NT2/D1 (cell line): ENCODE measurements around the gene GPR62.

Experiments
- DNase-seq: peaks from one replicate; pipeline ENCODE4 v3.0.0-alpha.2; 2011; ENCODE audit warnings: low read depth, low spot score
- H3K27me3 ChIP-seq: 2 replicates; pipeline ENCODE4 v1.6.0; 2011; ENCODE audit warnings: mild to moderate bottlenecking; ENCODE audit not compliant: insufficient read length, insufficient read depth
- H3K36me3 ChIP-seq: 2 replicates; pipeline ENCODE4 v1.6.1; 2011; ENCODE audit warnings: mild to moderate bottlenecking, low read length, mixed read lengths; ENCODE audit not compliant: insufficient read depth, insufficient read length
- H3K4me1 ChIP-seq: 2 replicates; pipeline ENCODE4 v1.5.1; 2011; ENCODE audit not compliant: insufficient read depth, insufficient read length
- H3K4me3 ChIP-seq: 2 replicates; pipeline ENCODE4 v1.5.1; 2011; ENCODE audit warnings: low read depth; ENCODE audit not compliant: insufficient read length
- H3K9ac ChIP-seq: 2 replicates; pipeline ENCODE4 v1.6.0; 2011; ENCODE audit warnings: low read depth; ENCODE audit not compliant: insufficient read length
- H3K9me3 ChIP-seq: 2 replicates; pipeline ENCODE4 v1.5.1; 2011; ENCODE audit warnings: mild to moderate bottlenecking, low read length; ENCODE audit not compliant: insufficient read depth
- SUZ12 ChIP-seq: IDR thresholded peaks from 2 replicates; pipeline ENCODE4 v1.6.1; 2011; ENCODE audit not compliant: insufficient read length, insufficient read depth; ENCODE audit errors: extremely low read depth
- YY1 ChIP-seq: IDR thresholded peaks from 2 replicates; pipeline ENCODE4 v1.6.1; 2011; ENCODE audit not compliant: insufficient read length, insufficient read depth
- ZNF274 ChIP-seq: IDR thresholded peaks from 2 replicates; pipeline ENCODE4 v1.6.1; 2011; ENCODE audit warnings: mild to moderate bottlenecking, low read depth, low read length

GPR62 gene

DNA sequence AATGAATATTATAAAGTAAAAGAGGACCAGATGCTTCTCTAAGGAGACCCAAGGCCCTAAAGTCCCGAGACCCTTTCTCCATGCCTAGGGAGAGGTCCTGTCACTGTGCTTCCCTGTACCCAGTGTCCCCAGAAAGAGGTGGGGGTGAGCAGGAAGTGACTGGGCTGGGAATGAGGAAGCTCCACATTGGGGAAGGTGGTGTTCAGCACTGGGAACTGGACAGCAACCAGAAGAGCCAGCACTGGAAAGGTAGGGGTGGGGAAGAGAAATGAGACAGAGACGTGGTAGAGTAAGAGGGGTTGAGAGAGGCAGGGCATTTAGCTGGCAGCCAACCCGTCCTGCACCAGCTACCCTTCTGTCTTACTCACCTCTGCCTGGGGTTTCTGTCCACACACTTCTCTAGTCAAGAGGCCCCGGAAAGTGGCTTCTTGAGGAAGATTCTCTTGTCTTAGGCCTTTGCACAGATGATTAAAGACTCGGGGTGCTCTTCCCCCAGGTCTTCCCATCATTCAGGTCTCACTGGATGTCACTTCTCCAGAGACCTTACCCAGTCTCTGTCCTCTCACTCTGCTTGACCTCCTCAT lies 25.7 kb upstream of the GPR62 start:
- no peak for DNase-seq
- Histone ChIP-seq H3K4me3 (no peak overlapping the region), H3K4me1 (no peaks in the 10 kb centered on the region), H3K27me3 (no peaks in the 10 kb centered on the region), H3K36me3 (peaks cover 48% of the 10 kb centered on the region), H3K9me3 (no peaks in the 10 kb centered on the region), H3K9ac (no peak overlapping the region)
- TF ChIP-seq ZNF274 (no peak), YY1 (no peak)

GRCh38 chr3:51930439-51930838 lies 24.7 kb upstream of the GPR62 start:
- H3K36me3 ChIP-seq = peaks cover 57% of the 10 kb centered on the region

DNA sequence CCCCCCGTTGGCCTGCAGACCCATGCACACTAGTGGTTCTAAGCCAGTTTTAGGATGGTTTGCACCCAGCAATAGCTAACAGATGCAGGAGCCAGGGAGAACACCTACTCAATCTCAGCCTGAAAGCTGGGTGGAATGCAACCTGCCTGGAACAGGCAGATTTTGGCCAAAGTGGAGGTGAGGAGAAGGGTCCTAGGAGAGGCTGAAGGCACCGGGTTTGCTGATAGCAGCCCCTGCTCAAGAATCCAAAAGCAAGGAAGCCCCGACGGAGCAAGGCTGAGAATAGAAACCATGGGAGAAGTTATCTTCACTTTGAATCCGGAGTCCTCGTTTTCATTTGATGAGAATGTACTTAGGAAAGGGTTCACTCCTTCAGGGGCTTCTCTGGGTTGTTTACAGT lies 23.4 kb upstream of the GPR62 start:
- Histone ChIP-seq H3K36me3 (peaks cover 70% of the 10 kb centered on the region), H3K27me3 (no peaks in the 10 kb centered on the region), H3K9ac (no peak overlapping the region), H3K4me3 (no peak overlapping the region), H3K4me1 (no peaks in the 10 kb centered on the region), H3K9me3 (no peaks in the 10 kb centered on the region)
- TF ChIP-seq YY1 = no peak
- TF ChIP-seq ZNF274 = no peak
- no peak for TF ChIP-seq SUZ12
- DNase-seq = no peak

More at GRCh38 chr3:51930439-51930838, 24.7 kb upstream of the GPR62 start:
- no peaks in the 10 kb centered on the region for H3K27me3 ChIP-seq
- DNase-seq = no peak
- no peaks in the 10 kb centered on the region for H3K4me1 ChIP-seq
- no peak overlapping the region for H3K9ac ChIP-seq
- H3K4me3 ChIP-seq = no peak overlapping the region
- TF ChIP-seq SUZ12 = no peak
- TF ChIP-seq YY1 = no peak
- no peak for TF ChIP-seq ZNF274
- no peaks in the 10 kb centered on the region for H3K9me3 ChIP-seq

- no peak for DNase-seq
- Histone ChIP-seq H3K9ac (no peak overlapping the region), H3K27me3 (no peaks in the 10 kb centered on the region), H3K4me1 (no peaks in the 10 kb centered on the region), H3K36me3 (peaks cover 80% of the 10 kb centered on the region), H3K4me3 (no peak overlapping the region), H3K9me3 (no peaks in the 10 kb centered on the region)
- no peak for TF ChIP-seq ZNF274
- TF ChIP-seq SUZ12 = no peak
- no peak for TF ChIP-seq YY1
Measured at GRCh38 chr3:51932471-51933370, 22.5 kb upstream of the GPR62 start.

DNA sequence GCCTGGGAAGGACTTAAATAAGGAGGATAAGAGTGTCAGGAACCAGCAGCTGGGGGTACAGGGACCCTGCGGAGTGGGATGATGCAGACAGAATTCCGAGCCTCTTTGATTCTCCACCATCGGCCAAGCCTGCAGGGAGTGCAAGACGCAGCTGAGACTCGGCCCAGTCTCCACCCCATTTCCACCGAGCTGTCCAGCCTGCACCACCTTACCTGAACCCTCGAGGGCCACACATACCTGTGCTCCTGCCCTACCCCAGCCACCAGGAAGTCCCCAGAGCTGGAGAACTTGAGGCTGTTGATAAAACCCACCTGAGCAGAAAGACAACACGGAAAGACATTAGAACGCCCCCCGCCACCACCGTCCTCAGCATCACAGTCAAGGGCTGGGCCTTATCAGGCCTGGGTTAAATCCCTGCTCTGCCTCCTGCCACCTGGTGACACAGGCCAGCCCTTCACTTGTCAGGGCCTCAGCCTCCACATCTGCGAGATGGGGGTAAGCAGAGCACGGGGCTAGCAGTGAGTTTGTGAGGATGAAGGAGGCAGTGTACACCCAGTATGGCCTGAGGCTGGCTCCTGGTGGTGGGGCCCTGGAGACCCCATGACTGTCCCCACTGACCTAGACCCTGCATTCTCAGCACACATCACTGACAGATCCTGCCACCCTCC lies 21.6 kb upstream of the GPR62 start:
- TF ChIP-seq YY1 (no peak), ZNF274 (no peak), SUZ12 (no peak)
- Histone ChIP-seq H3K36me3 (peaks cover 88% of the 10 kb centered on the region), H3K9ac (no peak overlapping the region), H3K9me3 (no peaks in the 10 kb centered on the region), H3K4me3 (no peak overlapping the region), H3K27me3 (no peaks in the 10 kb centered on the region), H3K4me1 (no peaks in the 10 kb centered on the region)
- DNase-seq = no peak

DNA sequence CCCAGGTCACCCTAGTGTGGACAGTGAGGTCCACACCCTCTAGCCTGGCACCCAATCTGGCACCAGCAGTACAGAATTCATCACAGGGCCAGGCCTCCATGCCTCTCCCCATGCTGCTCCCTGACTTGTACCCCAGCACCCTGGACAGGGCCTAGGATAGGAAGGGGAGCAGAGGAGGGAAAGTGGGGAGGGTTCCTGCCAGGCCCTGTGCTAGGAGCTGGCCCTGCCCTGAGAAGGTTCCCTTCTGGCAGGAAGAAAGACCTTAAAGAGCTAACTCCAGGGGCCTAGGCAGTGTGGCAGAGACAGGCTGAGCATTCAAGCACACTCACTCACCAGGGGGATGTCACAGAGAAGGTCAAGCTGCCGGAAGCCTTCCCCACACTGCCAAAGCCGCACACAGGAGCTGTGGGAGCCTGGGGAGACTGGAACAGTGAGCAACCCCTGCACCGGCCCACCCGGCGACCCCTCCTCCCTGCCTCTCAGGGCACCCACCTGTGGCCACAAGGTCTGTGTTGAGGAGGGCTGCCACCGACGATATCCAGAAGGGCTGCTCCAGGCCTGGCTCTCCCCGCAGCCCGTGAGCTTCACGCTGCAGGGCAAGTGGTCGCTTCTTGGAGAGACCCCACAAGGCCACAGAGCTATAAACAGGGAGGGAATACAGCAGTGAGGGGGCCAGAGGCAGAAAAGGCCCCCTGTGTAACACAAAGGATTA lies 20.9 kb upstream of the GPR62 start:
- no peak for DNase-seq
- Histone ChIP-seq H3K4me1 (no peaks in the 10 kb centered on the region), H3K36me3 (peaks cover 92% of the 10 kb centered on the region), H3K4me3 (no peak overlapping the region), H3K9me3 (no peaks in the 10 kb centered on the region), H3K9ac (no peak overlapping the region), H3K27me3 (no peaks in the 10 kb centered on the region)
- TF ChIP-seq YY1 = no peak
- TF ChIP-seq SUZ12 = no peak
- TF ChIP-seq ZNF274 = no peak
